GM12892 (cell line): ENCODE measurements around the gene WDR59. TPM values are rescaled to one million over a fixed set of nuclear protein-coding genes. Genes with fewer than 3 reads are reported as not detected.
"Not testable (repeated sequence)": the region's sequence is repeated elsewhere in the genome, so short reads cannot be mapped to it uniquely, and the experiment has no call there.

ENCODE experiments used
- DNase-seq: peaks from one replicate; pipeline ENCODE4 v3.0.0; 2011; ENCODE audit not compliant: insufficient read length
- FAIRE-seq: peaks from 2 replicates; lab custom pipeline; 2011; peaks lifted over from hg19 to GRCh38; lab: Jason Lieb, UNC
- POLR2A ChIP-seq: IDR thresholded peaks from 2 replicates; pipeline ENCODE4 v1.6.1; 2011; ENCODE audit warnings: low read depth, low read length, control low read depth
- POLR2AphosphoS5 ChIP-seq: IDR thresholded peaks from 2 replicates; pipeline ENCODE4 v1.6.1; 2011; ENCODE audit warnings: low read depth, low read length, control low read depth
- TAF1 ChIP-seq: IDR thresholded peaks from 2 replicates; pipeline ENCODE4 v1.6.1; 2011; ENCODE audit warnings: low read depth, mild to moderate bottlenecking, control low read depth, low read length, borderline replicate concordance
- polyA plus RNA-seq: library from polyadenylated mRNA; unstranded; fragments of >200 nt; gene quantifications from one replicate; pipeline ENCODE4 v1.2.1, GENCODE V29; 2012; ENCODE audit warnings: missing spikeins, inconsistent platforms; ENCODE audit not compliant: missing spikeins

The WDR59 gene, protein sequence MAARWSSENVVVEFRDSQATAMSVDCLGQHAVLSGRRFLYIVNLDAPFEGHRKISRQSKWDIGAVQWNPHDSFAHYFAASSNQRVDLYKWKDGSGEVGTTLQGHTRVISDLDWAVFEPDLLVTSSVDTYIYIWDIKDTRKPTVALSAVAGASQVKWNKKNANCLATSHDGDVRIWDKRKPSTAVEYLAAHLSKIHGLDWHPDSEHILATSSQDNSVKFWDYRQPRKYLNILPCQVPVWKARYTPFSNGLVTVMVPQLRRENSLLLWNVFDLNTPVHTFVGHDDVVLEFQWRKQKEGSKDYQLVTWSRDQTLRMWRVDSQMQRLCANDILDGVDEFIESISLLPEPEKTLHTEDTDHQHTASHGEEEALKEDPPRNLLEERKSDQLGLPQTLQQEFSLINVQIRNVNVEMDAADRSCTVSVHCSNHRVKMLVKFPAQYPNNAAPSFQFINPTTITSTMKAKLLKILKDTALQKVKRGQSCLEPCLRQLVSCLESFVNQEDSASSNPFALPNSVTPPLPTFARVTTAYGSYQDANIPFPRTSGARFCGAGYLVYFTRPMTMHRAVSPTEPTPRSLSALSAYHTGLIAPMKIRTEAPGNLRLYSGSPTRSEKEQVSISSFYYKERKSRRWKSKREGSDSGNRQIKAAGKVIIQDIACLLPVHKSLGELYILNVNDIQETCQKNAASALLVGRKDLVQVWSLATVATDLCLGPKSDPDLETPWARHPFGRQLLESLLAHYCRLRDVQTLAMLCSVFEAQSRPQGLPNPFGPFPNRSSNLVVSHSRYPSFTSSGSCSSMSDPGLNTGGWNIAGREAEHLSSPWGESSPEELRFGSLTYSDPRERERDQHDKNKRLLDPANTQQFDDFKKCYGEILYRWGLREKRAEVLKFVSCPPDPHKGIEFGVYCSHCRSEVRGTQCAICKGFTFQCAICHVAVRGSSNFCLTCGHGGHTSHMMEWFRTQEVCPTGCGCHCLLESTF
- 54.7 TPM for polyA plus RNA-seq

DNA sequence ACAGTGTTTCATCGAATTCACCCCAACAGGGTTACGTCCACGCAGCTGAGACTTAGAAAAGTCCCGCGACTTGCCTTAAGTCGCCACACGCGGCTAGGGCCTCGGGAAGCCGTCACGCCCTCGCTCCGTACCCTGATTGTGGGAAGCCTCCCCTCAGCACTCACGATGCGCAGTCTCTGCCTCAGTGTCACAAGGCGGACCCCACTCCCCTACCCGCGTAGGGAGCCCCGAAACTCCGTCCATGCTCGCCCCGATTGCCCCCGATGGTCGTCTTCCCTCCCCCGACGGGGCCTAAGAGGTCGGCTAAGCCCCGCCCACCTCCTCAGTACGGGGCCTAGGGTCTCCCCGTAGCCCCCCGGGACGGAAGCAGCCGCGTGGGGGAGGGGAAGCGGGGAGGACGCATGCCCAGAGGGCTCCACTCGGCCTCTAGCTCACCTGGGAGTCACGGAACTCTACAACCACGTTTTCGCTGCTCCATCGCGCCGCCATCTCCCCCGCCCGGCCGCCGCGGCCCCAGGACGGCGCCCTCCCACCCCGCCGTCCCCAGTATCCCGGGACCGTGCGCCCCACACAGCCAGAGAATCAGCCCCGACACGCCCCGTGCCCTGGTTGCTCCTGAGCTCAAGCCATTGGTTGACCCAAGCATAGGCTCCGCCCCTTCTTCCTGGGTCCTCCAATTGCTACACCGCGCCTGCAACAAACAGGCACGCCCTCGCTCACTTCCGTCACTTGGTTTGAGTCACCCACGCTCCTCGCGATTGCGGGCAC lies at the start of gene WDR59:
TSS of gene WDR59 (minus strand) at position 595 of the 768 bp plus-strand sequence. CDS start at position 489, 106 bp downstream.
- peak; percentile 96 for DNase-seq
- peak; percentile 98 for FAIRE-seq
- peak; percentile 67; the same call in 1 of the 2 replicates for TF ChIP-seq POLR2A
- peak; percentile 18; the same call in 1 of the 2 replicates for TF ChIP-seq POLR2AphosphoS5
- 0 out of 2 replicates have a peak, but pooled peaks have one; percentile 22 for TF ChIP-seq TAF1

DNA sequence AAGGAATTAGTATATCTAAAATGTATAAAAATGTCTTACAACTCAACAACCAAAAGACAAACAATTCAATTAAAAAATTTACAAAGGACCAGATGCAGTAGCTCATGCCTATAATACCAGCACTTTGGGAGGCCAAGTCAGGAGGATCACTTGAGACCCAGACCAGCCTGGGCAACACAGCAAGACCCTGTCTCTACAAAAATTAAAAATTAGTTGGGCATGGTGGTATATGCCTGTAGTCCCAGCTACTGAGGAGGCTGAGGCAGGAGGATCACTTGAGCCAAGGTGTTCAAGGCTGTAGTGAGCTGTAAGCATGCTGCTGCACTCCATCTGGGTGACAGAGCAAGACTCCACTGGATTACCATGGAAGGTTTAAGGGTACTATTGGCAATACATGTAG lies 47.7 kb upstream of the WDR59 start:
- FAIRE-seq (no peak), DNase-seq (no peak)
- TF ChIP-seq TAF1, result no peak
- no peak for TF ChIP-seq POLR2A
- no peak for TF ChIP-seq POLR2AphosphoS5

DNA sequence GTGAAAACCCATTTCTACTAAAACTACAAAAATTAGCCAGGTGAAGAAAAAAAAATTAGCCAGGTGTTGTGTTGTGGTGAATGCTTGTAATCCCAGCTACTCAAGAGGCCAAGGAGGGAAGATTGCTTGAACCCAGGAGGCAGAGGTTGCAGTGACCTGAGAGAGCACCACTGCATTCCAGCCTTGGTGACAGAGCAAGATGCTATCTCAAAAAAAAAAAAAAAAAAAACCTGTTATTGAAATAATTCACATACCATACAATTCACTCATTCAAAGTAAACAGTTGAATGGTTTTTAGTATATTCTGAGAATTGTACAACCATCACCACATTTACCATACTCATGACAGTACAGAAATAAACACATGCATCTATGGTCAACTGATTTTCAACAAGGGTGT lies 44.9 kb upstream of the WDR59 start:
- DNase-seq (no peak), FAIRE-seq (no peak)
- TF ChIP-seq TAF1 (no peak), POLR2A (no peak)

GRCh38 chr16:75028544-75029135 lies 43.7 kb upstream of the WDR59 start:
- TF ChIP-seq TAF1 (no peak), POLR2A (no peak), POLR2AphosphoS5 (no peak)
- no peak for FAIRE-seq
- no peak for DNase-seq

DNA sequence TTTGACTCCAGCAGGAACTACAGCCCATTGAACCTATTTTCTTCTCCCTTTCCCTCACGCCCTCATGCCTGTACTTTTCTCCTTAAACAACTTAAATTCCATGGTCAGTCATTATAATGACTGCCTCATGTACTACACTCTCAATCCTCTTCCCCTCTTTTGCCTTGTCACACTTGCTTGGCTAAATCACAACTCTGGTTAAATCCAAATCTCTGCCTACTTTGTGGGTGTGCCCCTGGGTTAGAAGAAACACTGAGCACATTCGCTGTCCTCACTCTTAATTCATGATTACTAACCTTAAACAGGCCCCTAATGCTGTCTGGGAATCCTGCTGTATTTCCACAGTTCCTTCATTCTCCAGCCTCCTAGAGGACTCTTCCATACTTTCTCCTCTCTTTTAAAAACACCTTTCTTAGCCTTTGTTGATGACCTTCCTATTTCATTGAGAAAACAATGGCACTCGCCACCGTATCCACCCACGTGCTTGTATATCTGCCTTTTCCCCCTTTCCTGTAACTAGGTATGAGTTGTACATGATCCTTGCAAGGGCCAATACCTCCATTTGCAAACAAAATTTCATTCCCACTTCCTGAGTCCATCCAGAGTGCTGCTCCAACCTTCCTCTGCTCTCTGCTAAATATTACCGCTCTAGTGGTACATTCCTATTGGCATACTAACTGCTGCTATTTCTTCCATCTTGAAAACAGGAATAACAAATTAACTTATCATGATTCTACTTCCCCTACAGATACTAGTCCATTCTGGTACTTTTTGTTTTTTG lies 42.8 kb upstream of the WDR59 start:
- no peak for TF ChIP-seq TAF1
- no peak for TF ChIP-seq POLR2AphosphoS5
- no peak for TF ChIP-seq POLR2A
- no peak for DNase-seq
- FAIRE-seq, result no peak

GRCh38 chr16:75026892-75027391 lies 42.0 kb upstream of the WDR59 start:
- TF ChIP-seq POLR2A, result no peak
- no peak for TF ChIP-seq POLR2AphosphoS5
- TF ChIP-seq TAF1, result no peak
- FAIRE-seq (no peak), DNase-seq (no peak)

DNA sequence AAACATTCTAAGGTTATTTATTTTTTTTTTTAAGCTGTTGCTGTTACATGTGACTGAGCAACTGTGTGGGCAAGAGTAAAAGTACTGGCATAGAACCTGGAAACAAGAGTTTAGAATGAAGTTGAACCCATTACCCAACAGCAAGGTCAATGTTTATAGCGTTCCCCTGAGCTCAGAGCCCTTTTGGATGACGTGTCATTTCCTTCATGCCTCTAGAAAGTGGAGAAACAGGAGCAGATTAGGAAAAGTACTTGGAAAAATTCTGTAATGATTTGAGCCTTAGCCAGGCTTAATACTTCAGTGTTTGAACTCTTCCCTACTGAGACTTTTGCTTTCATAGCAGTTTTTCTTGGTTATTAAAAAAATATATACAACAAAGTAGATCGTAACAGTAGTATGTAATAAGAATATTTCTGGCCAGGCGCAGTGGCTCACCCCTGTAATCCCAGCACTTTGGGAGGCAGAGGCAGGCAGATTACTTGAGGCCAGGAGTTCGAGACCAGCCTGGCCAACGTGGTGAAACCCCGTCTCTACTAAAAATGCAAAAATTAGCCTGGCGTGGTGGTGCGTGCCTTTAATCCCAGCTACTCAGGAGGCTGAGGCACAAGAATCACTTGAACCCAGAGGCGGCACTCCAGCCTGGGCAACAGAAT lies 41.4 kb upstream of the WDR59 start:
- not testable (repeated sequence) for DNase-seq, FAIRE-seq

- DNase-seq, result no peak
- no peak for TF ChIP-seq TAF1
- no peak for TF ChIP-seq POLR2AphosphoS5
- no peak for TF ChIP-seq POLR2A
- no peak for FAIRE-seq
These were observed 40.8 kb upstream of the WDR59 start for GRCh38 chr16:75025761-75026160.

GRCh38 chr16:75024594-75024993 lies 39.7 kb upstream of the WDR59 start:
- DNase-seq (no peak), FAIRE-seq (peak; percentile 21)

DNA sequence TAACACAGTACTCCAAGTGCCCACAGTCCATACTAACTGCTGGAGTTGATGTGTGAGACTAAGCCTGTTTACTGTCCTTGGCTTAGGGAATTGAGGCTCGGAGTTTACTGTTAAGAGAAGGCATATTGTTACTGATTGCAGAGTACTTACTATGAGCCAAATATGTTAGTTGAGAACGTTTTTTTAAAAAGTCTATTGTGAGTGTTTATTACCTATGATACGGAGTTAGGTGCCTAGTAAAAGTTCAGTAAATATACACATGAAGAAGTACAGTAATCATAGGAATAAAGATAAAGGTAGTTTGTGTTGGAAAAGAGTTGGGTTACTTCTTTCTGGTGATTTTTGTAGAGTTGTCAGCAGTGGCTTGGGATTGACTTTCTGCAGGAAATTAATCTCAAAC lies 39.3 kb upstream of the WDR59 start:
- FAIRE-seq, result no peak
- DNase-seq, result no peak
- TF ChIP-seq POLR2A (no peak), TAF1 (no peak), POLR2AphosphoS5 (no peak)

More at GRCh38 chr16:75024594-75024993, 39.7 kb upstream of the WDR59 start:
- no peak for TF ChIP-seq POLR2AphosphoS5
- TF ChIP-seq TAF1, result no peak
